Suprapubic skin (tissue), 4 donors: ENCODE results near the gene UBXN11. TPM values are rescaled to one million over a fixed set of nuclear protein-coding genes. Genes with fewer than 3 reads are reported as not detected.

Source experiments
- DNase-seq, 2 donors: peaks; one replicate each; pipeline ENCODE4 v3.0.0-alpha.2; 2019; ENCODE audit warnings: low spot score in 2 of 2
- H3K27ac ChIP-seq: fragments of 200-600 bp; sonication (generic); one replicate; pipeline ENCODE4 v1.5.1; 2019
- H3K27me3 ChIP-seq: fragments of 200-600 bp; sonication (generic); one replicate; pipeline ENCODE4 v1.5.1; 2019
- H3K36me3 ChIP-seq: fragments of 200-600 bp; sonication (generic); one replicate; pipeline ENCODE4 v1.5.1; 2019
- H3K4me1 ChIP-seq: fragments of 200-600 bp; sonication (generic); one replicate; pipeline ENCODE4 v1.5.1; 2019
- H3K4me3 ChIP-seq: fragments of 200-600 bp; sonication (generic); one replicate; pipeline ENCODE4 v1.5.1; 2019; ENCODE audit warnings: mild to moderate bottlenecking
- H3K9me3 ChIP-seq: fragments of 200-600 bp; sonication (generic); one replicate; pipeline ENCODE4 v1.5.1; 2019
- EP300 ChIP-seq: sonication (generic); formaldehyde crosslinking; IDR thresholded peaks from one replicate; pipeline ENCODE4 v1.6.1; 2017; ENCODE audit warnings: antibody characterized with exemption
- POLR2A ChIP-seq, 2 donors: fragments of 450-650 bp; IDR thresholded peaks; one replicate each; pipeline ENCODE4 v1.6.1; 2017; ENCODE audit warnings: antibody characterized with exemption in 2 of 2, mild to moderate bottlenecking in 2 of 2, moderate library complexity in 2 of 2
- POLR2AphosphoS5 ChIP-seq, 3 donors: sonication (generic); formaldehyde crosslinking; IDR thresholded peaks; one replicate each; pipeline ENCODE4 v1.6.1; 2017; ENCODE audit warnings: antibody characterized with exemption in 3 of 3
- WGBS: methylation state at CpG from one replicate; pipeline ENCODE4 v1.1.5; 2018; 5-methylcytosine and 5-hydroxymethylcytosine counted together
- total RNA-seq, 4 donors: library from RNA; depleted of rRNA; stranded (reverse); fragments of >200 nt; gene quantifications; one replicate each; pipeline ENCODE4 v1.1.0, GENCODE V29; 2016
- TF ChIP-seq, protein P1 (sequence below), 2 donors: fragments of 200-600 bp in 1 of 2; fragments of 450-650 bp in 1 of 2; sonication (generic) in 1 of 2; IDR thresholded peaks; one replicate each; pipeline ENCODE4 v1.5.1; 2016 to 2019; ENCODE audit warnings: antibody characterized with exemption in 2 of 2, mild to moderate bottlenecking in 1 of 2, moderate library complexity in 1 of 2

Gene UBXN11
- total RNA-seq, 4 donors from 2014 or later, result 3.2 to 19.1 (median 9.1) TPM

DNA sequence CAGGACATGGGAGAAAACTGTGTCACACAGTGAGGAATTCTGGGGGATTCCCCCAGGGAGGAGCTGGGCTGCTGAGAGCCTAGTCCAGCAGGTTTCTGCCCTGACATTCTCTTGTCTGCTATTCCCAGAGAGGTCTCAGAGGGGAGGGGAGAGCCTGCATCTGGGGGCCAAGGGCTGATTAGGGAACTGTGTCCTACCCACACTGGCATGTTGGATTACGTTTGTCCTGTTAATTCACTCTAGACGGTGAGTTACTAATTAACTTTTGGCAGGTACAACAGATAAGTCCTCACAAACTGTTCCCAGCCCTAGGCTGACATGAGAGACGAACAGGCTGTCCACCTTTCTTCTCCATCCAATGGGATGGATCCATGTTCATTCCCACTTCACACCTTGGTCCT is 29.2 kb downstream of the UBXN11 start:
- no peak for DNase-seq
- 34% methylated on average over 3 of the region's 3 CpGs for WGBS

DNA sequence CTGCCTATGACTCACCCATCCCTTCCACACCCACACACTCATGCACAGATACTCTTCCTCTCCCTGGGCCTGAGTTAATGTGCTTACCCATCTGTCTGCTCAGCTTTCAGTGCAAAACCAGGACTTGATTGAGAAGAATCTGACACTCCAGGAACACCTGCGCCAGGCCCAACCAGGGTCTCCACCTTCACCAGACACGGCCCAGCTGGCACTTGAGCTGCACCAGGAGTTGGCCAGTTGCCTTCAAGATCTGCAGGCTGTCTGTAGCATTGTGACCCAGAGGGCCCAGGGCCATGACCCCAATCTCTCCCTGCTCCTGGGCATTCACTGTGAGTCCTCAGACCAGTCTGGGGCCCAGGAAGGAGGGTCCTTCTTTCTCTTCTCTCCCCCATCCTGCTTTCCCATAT is 30.0 kb downstream of the UBXN11 start:
- H3K36me3 ChIP-seq, result peaks cover 8% of the 10 kb centered on the region
- peak overlapping the region; percentile 90 for H3K27ac ChIP-seq
- 0% methylated on average over 1 of the region's 2 CpGs for WGBS
- DNase-seq, result peak in 1 of 2 donors; percentile 85
- H3K9me3 ChIP-seq, result no peaks in the 10 kb centered on the region
- H3K4me1 ChIP-seq, result peaks cover 63% of the 10 kb centered on the region
- H3K4me3 ChIP-seq, result no peak overlapping the region
- TF ChIP-seq EP300 (no peak), POLR2A (IDR thresholded peaks at IDR 0.05) (no peak), POLR2AphosphoS5 (IDR thresholded peaks at IDR 0.05) (no peak)
- TF ChIP-seq, protein P1, sequence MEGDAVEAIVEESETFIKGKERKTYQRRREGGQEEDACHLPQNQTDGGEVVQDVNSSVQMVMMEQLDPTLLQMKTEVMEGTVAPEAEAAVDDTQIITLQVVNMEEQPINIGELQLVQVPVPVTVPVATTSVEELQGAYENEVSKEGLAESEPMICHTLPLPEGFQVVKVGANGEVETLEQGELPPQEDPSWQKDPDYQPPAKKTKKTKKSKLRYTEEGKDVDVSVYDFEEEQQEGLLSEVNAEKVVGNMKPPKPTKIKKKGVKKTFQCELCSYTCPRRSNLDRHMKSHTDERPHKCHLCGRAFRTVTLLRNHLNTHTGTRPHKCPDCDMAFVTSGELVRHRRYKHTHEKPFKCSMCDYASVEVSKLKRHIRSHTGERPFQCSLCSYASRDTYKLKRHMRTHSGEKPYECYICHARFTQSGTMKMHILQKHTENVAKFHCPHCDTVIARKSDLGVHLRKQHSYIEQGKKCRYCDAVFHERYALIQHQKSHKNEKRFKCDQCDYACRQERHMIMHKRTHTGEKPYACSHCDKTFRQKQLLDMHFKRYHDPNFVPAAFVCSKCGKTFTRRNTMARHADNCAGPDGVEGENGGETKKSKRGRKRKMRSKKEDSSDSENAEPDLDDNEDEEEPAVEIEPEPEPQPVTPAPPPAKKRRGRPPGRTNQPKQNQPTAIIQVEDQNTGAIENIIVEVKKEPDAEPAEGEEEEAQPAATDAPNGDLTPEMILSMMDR (IDR thresholded peaks at IDR 0.05), result no peak
- no peaks in the 10 kb centered on the region for H3K27me3 ChIP-seq

More for the DNA sequence above, 29.2 kb downstream of the UBXN11 start:
- Histone ChIP-seq H3K4me3 (no peak overlapping the region), H3K9me3 (no peaks in the 10 kb centered on the region), H3K36me3 (no peaks in the 10 kb centered on the region), H3K4me1 (peaks cover 70% of the 10 kb centered on the region), H3K27me3 (no peaks in the 10 kb centered on the region), H3K27ac (peak overlapping the region; percentile 90)
- TF ChIP-seq, protein P1 (IDR thresholded peaks at IDR 0.05), result no peak
- TF ChIP-seq EP300 (no peak), POLR2A (IDR thresholded peaks at IDR 0.05) (no peak), POLR2AphosphoS5 (IDR thresholded peaks at IDR 0.05) (no peak)

DNA sequence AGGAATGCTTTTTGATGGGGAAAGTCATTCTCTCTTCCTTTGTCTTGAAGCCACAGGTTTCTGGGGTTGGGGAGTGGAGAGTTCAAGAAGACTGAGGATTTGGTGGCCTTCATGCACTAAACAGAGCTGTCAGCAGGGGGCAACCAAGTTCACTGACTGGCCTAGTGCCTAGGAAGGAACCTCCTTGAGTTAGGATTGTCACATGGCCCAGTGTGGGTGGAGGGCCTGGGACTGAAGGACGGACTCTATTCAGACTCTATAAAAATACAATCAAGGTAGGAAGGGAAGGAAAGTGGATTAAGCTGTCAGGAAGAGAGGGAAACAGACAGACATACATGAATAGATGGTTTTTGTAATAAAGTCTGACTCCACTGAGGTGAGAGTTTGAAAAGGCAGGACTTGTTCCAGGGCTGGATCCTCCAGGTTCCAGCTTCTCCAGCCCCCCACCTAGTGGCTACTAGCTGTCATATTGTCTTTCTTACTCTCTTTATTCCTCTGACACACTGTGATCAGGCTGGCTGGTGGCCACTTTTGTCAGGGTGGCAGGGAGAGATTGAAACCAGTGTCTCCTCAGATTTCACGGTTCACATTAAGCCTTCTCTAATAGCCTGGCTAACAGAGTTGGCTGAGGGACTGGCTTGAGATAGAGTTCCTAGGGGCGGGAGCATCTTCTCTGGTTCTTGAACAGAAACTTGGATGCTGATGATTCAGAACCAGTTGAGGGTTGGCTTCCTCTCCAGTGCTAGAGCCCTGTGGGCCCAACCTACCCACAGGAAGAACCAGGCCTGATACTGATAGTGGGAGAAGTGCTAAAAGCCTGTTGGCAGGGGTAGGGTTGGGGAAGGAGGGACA is 30.6 kb downstream of the UBXN11 start:
- H3K9me3 ChIP-seq, result no peaks in the 10 kb centered on the region
- DNase-seq, result peak; percentile 91 to 92
- H3K4me3 ChIP-seq, result no peak overlapping the region
- TF ChIP-seq, protein P1 (IDR thresholded peaks at IDR 0.05), result peak; percentile 77 to 87
- peak in 2 of 3 donors; percentile 11 to 86 for TF ChIP-seq POLR2AphosphoS5 (IDR thresholded peaks at IDR 0.05)
- no peak for TF ChIP-seq EP300
- TF ChIP-seq POLR2A (IDR thresholded peaks at IDR 0.05), result no peak
- 4% methylated on average over 3 of the region's 3 CpGs for WGBS
- peaks cover 14% of the 10 kb centered on the region for H3K36me3 ChIP-seq
- peaks cover 56% of the 10 kb centered on the region for H3K4me1 ChIP-seq
- no peaks in the 10 kb centered on the region for H3K27me3 ChIP-seq
- peak overlapping the region; percentile 90 for H3K27ac ChIP-seq

DNA sequence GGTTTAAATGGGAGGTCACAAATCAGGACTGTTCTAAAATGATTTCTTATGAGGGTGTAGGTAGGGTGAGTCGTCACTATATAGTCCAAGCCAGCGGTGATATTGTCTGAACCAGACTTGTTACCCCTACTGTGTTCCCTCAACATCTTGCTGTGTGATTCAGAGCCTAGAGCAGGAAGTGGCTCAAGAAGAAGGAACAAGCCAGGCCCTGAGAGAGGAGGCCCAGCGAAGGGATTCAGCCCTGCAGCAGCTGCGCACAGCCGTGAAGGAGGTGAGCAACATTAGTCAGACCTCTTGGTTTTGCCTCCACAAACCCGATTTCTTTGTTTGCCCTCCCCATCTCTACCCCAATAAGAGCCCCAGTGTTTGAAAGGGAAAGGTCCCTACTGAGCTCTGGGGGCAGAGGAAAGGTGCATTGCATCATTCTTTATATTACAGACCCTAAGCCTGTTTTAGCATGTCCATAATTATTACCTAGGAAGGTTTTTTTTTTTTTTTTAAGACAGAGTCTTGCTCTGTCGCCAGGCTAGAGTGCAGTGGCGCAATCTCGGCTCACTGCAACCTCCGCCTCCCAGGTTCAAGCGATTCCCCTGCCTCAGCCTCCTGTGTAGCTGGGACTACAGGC is 31.5 kb downstream of the UBXN11 start:
- Histone ChIP-seq H3K4me3 (no peak overlapping the region), H3K36me3 (peaks cover 21% of the 10 kb centered on the region), H3K9me3 (no peaks in the 10 kb centered on the region), H3K27me3 (no peaks in the 10 kb centered on the region), H3K4me1 (peaks cover 52% of the 10 kb centered on the region), H3K27ac (peak overlapping the region; percentile 90)
- TF ChIP-seq POLR2AphosphoS5 (IDR thresholded peaks at IDR 0.05), result no peak
- no peak for TF ChIP-seq EP300
- TF ChIP-seq, protein P1 (IDR thresholded peaks at IDR 0.05), result no peak
- no peak for TF ChIP-seq POLR2A (IDR thresholded peaks at IDR 0.05)
- no peak for DNase-seq
- WGBS, result 67% methylated on average over 11 of the region's 11 CpGs

DNA sequence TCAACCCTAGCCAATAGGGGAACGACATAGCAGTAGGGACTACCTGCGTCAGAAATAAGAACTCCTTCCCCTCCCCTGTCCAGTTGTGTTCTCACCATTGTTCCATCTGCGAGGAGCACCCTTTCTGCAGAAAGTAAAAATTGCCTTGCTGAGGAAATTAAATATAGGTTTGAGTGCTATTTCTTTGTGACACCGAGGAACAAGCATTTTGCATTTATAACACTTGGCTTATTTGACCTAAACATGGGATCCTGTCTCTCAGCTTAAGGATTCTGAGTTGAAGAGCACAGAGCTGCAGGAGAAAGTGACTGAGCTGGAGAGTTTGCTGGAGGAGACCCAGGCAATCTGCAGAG is 37.3 kb downstream of the UBXN11 start:
- peaks cover 38% of the 10 kb centered on the region for H3K36me3 ChIP-seq
- DNase-seq, result no peak
- no peak overlapping the region for H3K27ac ChIP-seq
- no peak overlapping the region for H3K4me3 ChIP-seq
- TF ChIP-seq EP300 (no peak), POLR2A (IDR thresholded peaks at IDR 0.05) (no peak), POLR2AphosphoS5 (IDR thresholded peaks at IDR 0.05) (no peak)
- TF ChIP-seq, protein P1 (IDR thresholded peaks at IDR 0.05), result no peak
- H3K9me3 ChIP-seq, result no peaks in the 10 kb centered on the region
- no peaks in the 10 kb centered on the region for H3K4me1 ChIP-seq
- H3K27me3 ChIP-seq, result no peaks in the 10 kb centered on the region
- WGBS, result 95% methylated on average over 4 of the region's 4 CpGs
